Right forelimb (tissue), 1 donor: ENCODE results near the gene GGT7.
"Not testable (repeated sequence)": the region's sequence is repeated elsewhere in the genome, so short reads cannot be mapped to it uniquely, and the experiment has no call there.

Experiments
- DNase-seq: peaks from one replicate; pipeline ENCODE4 v3.0.0-alpha.2; 2018

Gene GGT7

GRCh38 chr20:34872622-34873224, at the start of gene GGT7:
GGT7 (minus strand) TSS chr20:34872856; CDS start chr20:34872815, 41 bp downstream.
- peak; percentile 87 for DNase-seq

GRCh38 chr20:34921436-34921835, 48.8 kb upstream of the GGT7 start:
- no peak for DNase-seq

GRCh38 chr20:34920055-34920454, 47.4 kb upstream of the GGT7 start:
- DNase-seq, result no peak

GRCh38 chr20:34916774-34917354, 44.2 kb upstream of the GGT7 start:
- no peak for DNase-seq

- DNase-seq, result no peak
Observed at GRCh38 chr20:34915749-34916455, 43.2 kb upstream of the GGT7 start.

- DNase-seq, result no peak
Observed at GRCh38 chr20:34915131-34915530, 42.5 kb upstream of the GGT7 start.

- no peak for DNase-seq
Observed at GRCh38 chr20:34907616-34908469, 35.2 kb upstream of the GGT7 start.

- no peak for DNase-seq
Observed at GRCh38 chr20:34904202-34904621, 31.6 kb upstream of the GGT7 start.

- DNase-seq, result not testable (repeated sequence)
Observed at GRCh38 chr20:34898731-34899130, 26.1 kb upstream of the GGT7 start.

- DNase-seq, result not testable (repeated sequence)
Observed at GRCh38 chr20:34898129-34898528, 25.5 kb upstream of the GGT7 start.

GRCh38 chr20:34896086-34896621, 23.5 kb upstream of the GGT7 start:
- DNase-seq, result no peak

GRCh38 chr20:34895465-34895864, 22.8 kb upstream of the GGT7 start:
- DNase-seq, result no peak

- DNase-seq, result no peak
Observed at GRCh38 chr20:34894723-34895122, 22.1 kb upstream of the GGT7 start.

GRCh38 chr20:34892671-34893070, 20.0 kb upstream of the GGT7 start:
- DNase-seq, result no peak

- DNase-seq, result no peak
Observed at GRCh38 chr20:34891166-34892062, 18.8 kb upstream of the GGT7 start.

- no peak for DNase-seq
Observed at GRCh38 chr20:34888468-34888867, 15.8 kb upstream of the GGT7 start.

- DNase-seq, result no peak
Observed at GRCh38 chr20:34887023-34887422, 14.4 kb upstream of the GGT7 start.

GRCh38 chr20:34886122-34886521, 13.5 kb upstream of the GGT7 start:
- no peak for DNase-seq

GRCh38 chr20:34884260-34884659, 11.6 kb upstream of the GGT7 start:
- DNase-seq, result no peak

GRCh38 chr20:34883809-34884208, 11.2 kb upstream of the GGT7 start:
- DNase-seq, result no peak

GRCh38 chr20:34883087-34883688, 10.5 kb upstream of the GGT7 start:
- DNase-seq, result no peak

- no peak for DNase-seq
Observed at GRCh38 chr20:34881689-34882088, 9.0 kb upstream of the GGT7 start.
